ENCODE results near the gene NEDD4.

DNA sequence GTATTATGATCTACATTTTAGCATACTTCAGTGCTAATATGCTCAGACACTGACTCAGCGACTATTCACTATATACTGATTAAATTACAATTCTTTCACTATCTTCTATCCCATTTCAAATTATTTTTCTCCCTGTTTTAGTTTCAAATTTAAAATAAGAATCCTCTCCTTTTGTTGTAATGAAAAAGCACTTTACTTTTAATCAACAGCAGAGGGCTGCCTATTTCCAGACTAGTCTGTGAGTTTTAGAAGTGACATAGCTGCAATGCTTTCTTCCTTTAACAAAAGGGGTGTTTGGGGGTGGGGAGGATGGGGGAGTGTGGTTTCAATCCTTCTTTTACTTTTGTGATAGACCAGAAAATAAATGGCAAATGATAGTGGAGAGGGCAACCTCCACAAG lies 2.4 kb downstream of the NEDD4 start:
- TF ChIP-seq POLR2AphosphoS5 (IDR thresholded peaks at IDR 0.05; ENCODE audit: low read depth, low read length) (no peak), SIN3A (IDR thresholded peaks at IDR 0.05; ENCODE audit: borderline replicate concordance, insufficient read depth, low read depth, low read length) (no peak), REST (IDR thresholded peaks at IDR 0.05; ENCODE audit: insufficient read depth in 1 of 2, low read depth in 2 of 2, low read length in 1 of 2) (no peak)
- TF ChIP-seq, protein P1, sequence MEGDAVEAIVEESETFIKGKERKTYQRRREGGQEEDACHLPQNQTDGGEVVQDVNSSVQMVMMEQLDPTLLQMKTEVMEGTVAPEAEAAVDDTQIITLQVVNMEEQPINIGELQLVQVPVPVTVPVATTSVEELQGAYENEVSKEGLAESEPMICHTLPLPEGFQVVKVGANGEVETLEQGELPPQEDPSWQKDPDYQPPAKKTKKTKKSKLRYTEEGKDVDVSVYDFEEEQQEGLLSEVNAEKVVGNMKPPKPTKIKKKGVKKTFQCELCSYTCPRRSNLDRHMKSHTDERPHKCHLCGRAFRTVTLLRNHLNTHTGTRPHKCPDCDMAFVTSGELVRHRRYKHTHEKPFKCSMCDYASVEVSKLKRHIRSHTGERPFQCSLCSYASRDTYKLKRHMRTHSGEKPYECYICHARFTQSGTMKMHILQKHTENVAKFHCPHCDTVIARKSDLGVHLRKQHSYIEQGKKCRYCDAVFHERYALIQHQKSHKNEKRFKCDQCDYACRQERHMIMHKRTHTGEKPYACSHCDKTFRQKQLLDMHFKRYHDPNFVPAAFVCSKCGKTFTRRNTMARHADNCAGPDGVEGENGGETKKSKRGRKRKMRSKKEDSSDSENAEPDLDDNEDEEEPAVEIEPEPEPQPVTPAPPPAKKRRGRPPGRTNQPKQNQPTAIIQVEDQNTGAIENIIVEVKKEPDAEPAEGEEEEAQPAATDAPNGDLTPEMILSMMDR (IDR thresholded peaks at IDR 0.05), result no peak; the same call in 1 of the 2 replicates

Data from Panc1 (cell line).